ENCODE measurements around the gene SCGB1A1.

Gene SCGB1A1

DNA sequence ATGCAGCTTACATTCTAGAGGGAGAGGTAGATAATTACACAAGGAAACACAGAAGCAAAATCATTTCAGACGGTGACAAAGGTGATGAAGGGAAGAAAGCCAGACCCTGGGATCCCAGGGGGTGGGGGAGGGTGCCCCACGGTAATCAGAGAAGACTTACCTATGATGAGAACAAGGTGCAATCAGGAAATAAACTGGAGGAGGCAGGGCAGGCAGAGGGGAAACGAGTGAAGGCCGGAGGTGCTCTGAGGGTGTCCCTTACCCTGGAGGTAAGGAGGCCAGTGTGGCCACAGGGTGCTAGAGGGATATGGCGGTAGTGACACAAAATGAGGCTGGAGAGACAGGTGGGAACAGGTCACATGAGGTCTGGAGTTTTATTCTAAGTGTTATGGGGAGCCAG is 13.9 kb upstream of the SCGB1A1 start:
- TF ChIP-seq SPI1 (IDR thresholded peaks at IDR 0.05; ENCODE audit: borderline replicate concordance, low read depth): no peak
- TF ChIP-seq POLR2AphosphoS5 (IDR thresholded peaks at IDR 0.05; ENCODE audit: low read depth): no peak
- TF ChIP-seq REST (IDR thresholded peaks at IDR 0.05; ENCODE audit: insufficient replicate concordance, low read depth): no peak
- TF ChIP-seq, protein P1, sequence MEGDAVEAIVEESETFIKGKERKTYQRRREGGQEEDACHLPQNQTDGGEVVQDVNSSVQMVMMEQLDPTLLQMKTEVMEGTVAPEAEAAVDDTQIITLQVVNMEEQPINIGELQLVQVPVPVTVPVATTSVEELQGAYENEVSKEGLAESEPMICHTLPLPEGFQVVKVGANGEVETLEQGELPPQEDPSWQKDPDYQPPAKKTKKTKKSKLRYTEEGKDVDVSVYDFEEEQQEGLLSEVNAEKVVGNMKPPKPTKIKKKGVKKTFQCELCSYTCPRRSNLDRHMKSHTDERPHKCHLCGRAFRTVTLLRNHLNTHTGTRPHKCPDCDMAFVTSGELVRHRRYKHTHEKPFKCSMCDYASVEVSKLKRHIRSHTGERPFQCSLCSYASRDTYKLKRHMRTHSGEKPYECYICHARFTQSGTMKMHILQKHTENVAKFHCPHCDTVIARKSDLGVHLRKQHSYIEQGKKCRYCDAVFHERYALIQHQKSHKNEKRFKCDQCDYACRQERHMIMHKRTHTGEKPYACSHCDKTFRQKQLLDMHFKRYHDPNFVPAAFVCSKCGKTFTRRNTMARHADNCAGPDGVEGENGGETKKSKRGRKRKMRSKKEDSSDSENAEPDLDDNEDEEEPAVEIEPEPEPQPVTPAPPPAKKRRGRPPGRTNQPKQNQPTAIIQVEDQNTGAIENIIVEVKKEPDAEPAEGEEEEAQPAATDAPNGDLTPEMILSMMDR (IDR thresholded peaks at IDR 0.05; ENCODE audit: insufficient read depth, low read length): no peak
- TF ChIP-seq GABPA (IDR thresholded peaks at IDR 0.05; ENCODE audit: low read depth): no peak

DNA sequence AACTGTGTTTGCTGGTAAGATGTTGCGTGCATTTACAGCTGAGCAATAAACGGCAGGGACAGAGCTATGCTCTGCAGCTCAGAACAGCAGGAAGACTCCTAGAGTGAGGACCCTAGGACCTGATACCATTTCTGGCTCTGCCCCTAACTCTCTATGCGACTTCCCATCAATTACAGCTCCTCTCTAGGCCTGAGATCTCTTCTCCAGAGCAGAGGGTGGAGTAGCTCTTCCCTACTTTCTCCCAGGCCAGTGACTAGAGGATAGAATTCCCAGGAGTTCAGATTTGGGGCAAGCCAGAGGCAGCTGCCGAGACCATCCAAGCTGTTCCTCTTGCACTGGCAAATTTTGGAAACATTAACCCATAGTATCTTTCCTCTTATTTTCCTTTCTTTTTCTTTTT is 12.8 kb upstream of the SCGB1A1 start:
- Histone ChIP-seq H3K27me3 (ENCODE audit: insufficient read depth, poor library complexity, severe bottlenecking) (no peaks in the 10 kb centered on the region), H3K4me3 (replicated peaks; ENCODE audit: insufficient read depth, low read length) (no peak overlapping the region), H3K27ac (replicated peaks) (no peak overlapping the region)
- DNase-seq (ENCODE audit: low read depth in 1 of 2, low spot score in 1 of 2): no peak
- TF ChIP-seq REST (IDR thresholded peaks at IDR 0.05; ENCODE audit: insufficient replicate concordance, low read depth): no peak
- no peak for TF ChIP-seq GABPA (IDR thresholded peaks at IDR 0.05; ENCODE audit: low read depth)
- no peak for TF ChIP-seq POLR2AphosphoS5 (IDR thresholded peaks at IDR 0.05; ENCODE audit: low read depth)
- TF ChIP-seq, protein P1 (IDR thresholded peaks at IDR 0.05; ENCODE audit: insufficient read depth, low read length): no peak
- TF ChIP-seq SPI1 (IDR thresholded peaks at IDR 0.05; ENCODE audit: borderline replicate concordance, low read depth): no peak

More for the DNA sequence above, 13.9 kb upstream of the SCGB1A1 start:
- Histone ChIP-seq H3K27me3 (ENCODE audit: insufficient read depth, poor library complexity, severe bottlenecking) (no peaks in the 10 kb centered on the region), H3K4me3 (replicated peaks; ENCODE audit: insufficient read depth, low read length) (no peak overlapping the region), H3K27ac (replicated peaks) (no peak overlapping the region)
- no peak for DNase-seq (ENCODE audit: low read depth in 1 of 2, low spot score in 1 of 2)

- Histone ChIP-seq H3K27ac (replicated peaks) (no peak overlapping the region), H3K27me3 (ENCODE audit: insufficient read depth, poor library complexity, severe bottlenecking) (no peaks in the 10 kb centered on the region), H3K4me3 (replicated peaks; ENCODE audit: insufficient read depth, low read length) (no peak overlapping the region)
- TF ChIP-seq REST (IDR thresholded peaks at IDR 0.05; ENCODE audit: insufficient replicate concordance, low read depth) (no peak), POLR2AphosphoS5 (IDR thresholded peaks at IDR 0.05; ENCODE audit: low read depth) (no peak), GABPA (IDR thresholded peaks at IDR 0.05; ENCODE audit: low read depth) (no peak), SPI1 (IDR thresholded peaks at IDR 0.05; ENCODE audit: borderline replicate concordance, low read depth) (no peak)
- TF ChIP-seq, protein P1 (IDR thresholded peaks at IDR 0.05; ENCODE audit: insufficient read depth, low read length): no peak
- no peak for DNase-seq (ENCODE audit: low read depth in 1 of 2, low spot score in 1 of 2)
Observed at GRCh38 chr11:62409831-62410230, 9.0 kb upstream of the SCGB1A1 start.
